Measurements from ENCODE around the gene SERTAD1. TPM values are rescaled to one million over a fixed set of nuclear protein-coding genes. Genes with fewer than 3 reads are reported as not detected.
"Not testable (repeated sequence)": the region's sequence is repeated elsewhere in the genome, so short reads cannot be mapped to it uniquely, and the experiment has no call there.

Gene SERTAD1
- total RNA-seq, 1 donor from 2014 or later: 39.7 TPM

DNA sequence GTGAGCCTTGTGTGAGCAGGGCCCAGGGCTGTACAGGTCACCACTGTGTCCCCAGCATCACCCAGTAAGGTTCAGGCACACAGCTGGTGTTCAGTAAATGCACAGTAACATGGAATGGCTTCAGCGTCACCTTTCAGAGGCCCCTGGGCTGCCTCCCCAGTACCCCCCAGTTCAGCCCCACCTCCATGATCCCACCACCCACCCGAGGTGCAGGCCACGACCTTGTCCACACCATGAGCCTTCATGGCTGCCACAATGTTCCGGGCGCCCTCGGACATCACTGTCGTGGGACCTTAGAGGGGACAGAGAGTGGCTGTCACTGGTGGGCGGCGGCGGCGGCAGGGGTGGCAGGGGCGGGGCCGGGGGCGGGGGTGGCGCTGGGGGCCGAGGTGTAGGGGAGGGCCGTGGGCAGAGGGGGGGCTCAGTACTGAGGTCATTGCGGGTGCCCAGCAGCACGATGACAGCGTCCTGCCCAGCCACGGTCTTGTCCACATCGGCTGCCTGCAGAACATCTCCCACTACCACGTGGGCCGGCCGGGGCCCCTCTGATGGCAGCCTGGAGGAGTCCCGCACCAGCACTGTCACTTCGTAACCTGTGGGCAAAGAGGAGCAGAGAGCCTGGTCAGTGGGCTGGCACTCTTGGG is 32.3 kb upstream of the SERTAD1 start:
- Histone ChIP-seq H3K36me3 (peaks cover 21 to 28% of the 10 kb centered on the region in 2 donors), H3K9me3 (no peaks in the 10 kb centered on the region), H3K4me1 (peaks cover 0 to 3% of the 10 kb centered on the region in 2 donors), H3K27ac (no peak overlapping the region), H3K27me3 (no peaks in the 10 kb centered on the region), H3K4me3 (no peak overlapping the region)
- TF ChIP-seq, protein P1, sequence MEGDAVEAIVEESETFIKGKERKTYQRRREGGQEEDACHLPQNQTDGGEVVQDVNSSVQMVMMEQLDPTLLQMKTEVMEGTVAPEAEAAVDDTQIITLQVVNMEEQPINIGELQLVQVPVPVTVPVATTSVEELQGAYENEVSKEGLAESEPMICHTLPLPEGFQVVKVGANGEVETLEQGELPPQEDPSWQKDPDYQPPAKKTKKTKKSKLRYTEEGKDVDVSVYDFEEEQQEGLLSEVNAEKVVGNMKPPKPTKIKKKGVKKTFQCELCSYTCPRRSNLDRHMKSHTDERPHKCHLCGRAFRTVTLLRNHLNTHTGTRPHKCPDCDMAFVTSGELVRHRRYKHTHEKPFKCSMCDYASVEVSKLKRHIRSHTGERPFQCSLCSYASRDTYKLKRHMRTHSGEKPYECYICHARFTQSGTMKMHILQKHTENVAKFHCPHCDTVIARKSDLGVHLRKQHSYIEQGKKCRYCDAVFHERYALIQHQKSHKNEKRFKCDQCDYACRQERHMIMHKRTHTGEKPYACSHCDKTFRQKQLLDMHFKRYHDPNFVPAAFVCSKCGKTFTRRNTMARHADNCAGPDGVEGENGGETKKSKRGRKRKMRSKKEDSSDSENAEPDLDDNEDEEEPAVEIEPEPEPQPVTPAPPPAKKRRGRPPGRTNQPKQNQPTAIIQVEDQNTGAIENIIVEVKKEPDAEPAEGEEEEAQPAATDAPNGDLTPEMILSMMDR (IDR thresholded peaks at IDR 0.05): no peak
- intact Hi-C loops (cut with DNase I): no loop called here
- no peak for DNase-seq (ENCODE audit: low spot score in 2 of 2)

DNA sequence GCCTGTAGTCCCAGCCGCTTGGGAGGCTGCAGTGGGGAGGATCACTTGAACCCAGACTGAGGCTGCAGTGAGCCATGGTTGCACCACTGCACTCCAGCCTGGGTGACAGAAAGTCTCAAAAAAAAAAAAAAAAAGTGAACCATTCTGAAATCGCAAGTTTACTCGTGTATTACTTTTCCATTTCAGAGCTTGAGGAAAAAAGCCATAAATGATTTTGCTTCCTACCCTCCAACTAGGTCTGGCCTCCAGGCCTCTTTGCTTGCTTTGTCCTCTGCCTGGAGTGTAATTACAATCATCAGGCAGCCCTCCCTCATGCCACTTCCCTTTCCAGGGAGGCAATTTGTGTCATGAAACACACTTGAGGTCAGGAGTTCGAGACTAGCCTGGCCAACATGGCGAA is 31.3 kb upstream of the SERTAD1 start:
- TF ChIP-seq, protein P1 (IDR thresholded peaks at IDR 0.05): no peak
- intact Hi-C loops (cut with DNase I): no loop called here
- Histone ChIP-seq H3K36me3 (peaks cover 21 to 28% of the 10 kb centered on the region in 2 donors), H3K27me3 (no peaks in the 10 kb centered on the region), H3K4me1 (no peaks in the 10 kb centered on the region), H3K27ac (no peak overlapping the region), H3K4me3 (no peak overlapping the region), H3K9me3 (no peaks in the 10 kb centered on the region)
- no peak for DNase-seq (ENCODE audit: low spot score in 2 of 2)

DNA sequence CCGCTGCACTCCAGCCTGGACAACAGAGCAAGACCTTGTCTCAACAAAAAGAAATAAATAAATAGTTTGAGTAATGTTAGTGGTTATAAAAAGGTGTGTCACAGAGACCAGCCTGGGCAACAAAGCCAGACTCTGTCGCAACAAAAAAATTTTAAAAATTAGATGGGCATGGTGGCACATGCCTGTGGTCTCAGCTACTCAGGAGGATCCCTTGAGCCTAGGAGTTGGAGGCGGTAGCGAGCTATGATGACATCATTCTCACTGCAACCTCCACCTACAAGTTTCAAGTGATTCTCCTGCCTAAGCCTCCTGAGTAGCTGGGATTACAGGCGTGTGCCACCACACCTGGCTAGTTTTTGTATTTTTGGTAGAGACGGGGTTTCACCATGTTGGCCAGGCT is 28.2 kb upstream of the SERTAD1 start:
- H3K4me3 ChIP-seq; H3K27me3 ChIP-seq; H3K9me3 ChIP-seq; H3K4me1 ChIP-seq; intact Hi-C loops (cut with DNase I); H3K27ac ChIP-seq; DNase-seq (ENCODE audit: low spot score in 2 of 2): not testable (repeated sequence)
- peaks cover 25 to 47% of the 10 kb centered on the region in 2 donors for H3K36me3 ChIP-seq

DNA sequence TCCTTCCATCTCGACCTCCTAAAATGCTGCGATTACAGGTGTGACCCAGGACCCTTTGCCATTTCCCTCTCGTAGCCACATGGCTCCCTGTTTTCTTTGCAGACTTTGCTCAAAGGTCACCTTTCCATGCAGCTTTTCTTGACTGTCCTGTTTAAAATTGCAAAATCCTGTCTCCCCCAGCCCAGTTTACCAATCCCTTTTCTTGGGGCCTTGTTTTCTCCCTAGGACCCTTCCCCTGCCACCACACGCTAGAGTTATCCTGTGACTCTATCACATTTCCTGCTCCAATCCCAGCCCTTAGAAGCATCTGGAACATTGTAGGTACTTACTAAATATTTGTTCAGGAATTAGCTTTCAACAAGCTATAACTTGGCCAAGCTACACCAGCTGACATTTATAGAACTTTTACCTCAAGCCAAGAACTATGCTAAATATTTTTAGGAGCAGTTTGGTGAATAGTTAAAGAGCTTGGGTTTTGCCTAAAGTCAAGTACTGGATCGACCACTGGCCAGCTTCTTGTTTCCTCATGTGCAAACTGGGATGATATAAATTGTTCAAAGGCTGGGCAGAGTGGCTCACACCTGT is 27.5 kb upstream of the SERTAD1 start:
- TF ChIP-seq, protein P1 (IDR thresholded peaks at IDR 0.05): no peak
- Histone ChIP-seq H3K27me3 (no peaks in the 10 kb centered on the region), H3K4me1 (no peaks in the 10 kb centered on the region), H3K36me3 (peaks cover 26 to 49% of the 10 kb centered on the region in 2 donors), H3K27ac (no peak overlapping the region), H3K4me3 (no peak overlapping the region), H3K9me3 (no peaks in the 10 kb centered on the region)
- DNase-seq (ENCODE audit: low spot score in 2 of 2): no peak
- intact Hi-C loops (cut with DNase I): no loop called here

DNA sequence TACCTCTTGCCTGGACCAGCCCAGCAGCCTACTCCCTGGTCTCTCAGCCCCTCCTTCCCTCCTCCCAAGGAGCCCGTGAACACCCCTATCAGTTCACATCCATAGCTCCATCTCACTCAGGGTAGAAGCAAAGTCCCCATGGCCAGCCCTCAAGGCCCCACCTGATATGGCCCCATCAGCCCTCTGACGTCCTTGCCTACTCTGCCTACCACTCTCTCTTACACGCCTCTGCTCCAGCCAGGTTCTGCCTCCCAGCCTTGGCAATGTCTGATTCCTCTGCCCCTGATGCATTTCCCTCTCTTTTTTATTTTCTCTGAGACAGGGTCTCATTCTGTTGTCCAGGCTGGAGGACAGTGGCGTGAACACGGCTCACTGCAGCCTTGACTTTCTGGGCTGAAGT is 26.2 kb upstream of the SERTAD1 start:
- intact Hi-C loops (cut with DNase I): no loop called here
- peaks cover 25 to 51% of the 10 kb centered on the region in 2 donors for H3K36me3 ChIP-seq
- no peaks in the 10 kb centered on the region for H3K9me3 ChIP-seq
- DNase-seq (ENCODE audit: low spot score in 2 of 2): no peak
- H3K4me3 ChIP-seq: no peak overlapping the region
- TF ChIP-seq, protein P1 (IDR thresholded peaks at IDR 0.05): no peak
- H3K27ac ChIP-seq: no peak overlapping the region
- no peaks in the 10 kb centered on the region for H3K27me3 ChIP-seq
- no peaks in the 10 kb centered on the region for H3K4me1 ChIP-seq

DNA sequence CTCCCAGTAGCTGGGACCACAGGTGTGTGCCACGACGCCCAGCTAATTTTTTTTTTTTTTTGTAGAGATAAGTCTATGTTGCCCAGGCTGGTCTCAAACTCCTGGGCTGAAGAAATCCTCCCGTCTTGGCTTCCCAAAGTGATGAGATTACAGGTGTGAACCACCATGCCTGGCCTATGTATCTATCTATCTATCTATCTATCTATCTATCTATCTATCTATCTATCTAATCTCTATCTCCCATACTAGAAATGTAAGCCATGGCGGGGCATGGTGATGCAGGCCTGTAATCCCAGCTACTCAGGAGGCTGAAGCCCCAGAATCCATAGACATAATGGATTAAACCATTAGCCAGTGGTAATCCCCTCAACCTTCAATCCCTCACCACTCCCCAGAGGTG is 24.9 kb upstream of the SERTAD1 start:
- TF ChIP-seq, protein P1 (IDR thresholded peaks at IDR 0.05): no peak
- Histone ChIP-seq H3K27ac (no peak overlapping the region), H3K4me3 (no peak overlapping the region), H3K9me3 (no peaks in the 10 kb centered on the region), H3K4me1 (no peaks in the 10 kb centered on the region), H3K27me3 (no peaks in the 10 kb centered on the region), H3K36me3 (peaks cover 23 to 46% of the 10 kb centered on the region in 2 donors)
- intact Hi-C loops (cut with DNase I): no loop called here
- DNase-seq (ENCODE audit: low spot score in 2 of 2): no peak
